Immature natural killer cell (primary cell): ENCODE results near the gene MCM3AP. TPM values are rescaled to one million over a fixed set of nuclear protein-coding genes. Genes with fewer than 3 reads are reported as not detected.
"Not testable (repeated sequence)": the region's sequence is repeated elsewhere in the genome, so short reads cannot be mapped to it uniquely, and the experiment has no call there.

Experiments
- DNase-seq, 3 donors: peaks; one replicate each; pipeline ENCODE4 v3.0.0; 2022; ENCODE audit warnings: mixed read lengths in 1 of 3
- H3K27ac Mint-ChIP-seq, 6 donors: one replicate each; pipeline ENCODE4 v1.8.0; 2020; ENCODE audit warnings: mixed read lengths in 6 of 6, mild to moderate bottlenecking in 5 of 6, inconsistent platforms in 4 of 6, moderate library complexity in 3 of 6
- H3K27me3 Mint-ChIP-seq, 3 donors: one replicate each; pipeline ENCODE4 v1.8.0; 2020 to 2021; ENCODE audit warnings: low read depth in 3 of 3, mild to moderate bottlenecking in 3 of 3, mixed read lengths in 3 of 3, moderate library complexity in 3 of 3, inconsistent platforms in 1 of 3
- H3K36me3 Mint-ChIP-seq, 3 donors: one replicate each; pipeline ENCODE4 v1.8.0; 2020; ENCODE audit warnings: mixed read lengths in 3 of 3, inconsistent platforms in 2 of 3, mild to moderate bottlenecking in 2 of 3
- H3K4me1 Mint-ChIP-seq, 2 donors: one replicate each; pipeline ENCODE4 v1.8.0; 2020; ENCODE audit warnings: inconsistent platforms in 2 of 2, mild to moderate bottlenecking in 2 of 2, mixed read lengths in 2 of 2, moderate library complexity in 1 of 2
- H3K4me3 Mint-ChIP-seq, 5 donors: one replicate each; pipeline ENCODE4 v1.8.0; 2020; ENCODE audit warnings: mild to moderate bottlenecking in 5 of 5, mixed read lengths in 5 of 5, inconsistent platforms in 3 of 5, moderate library complexity in 3 of 5
- H3K9me3 Mint-ChIP-seq, 6 donors: one replicate each; pipeline ENCODE4 v1.8.0; 2020; ENCODE audit warnings: mild to moderate bottlenecking in 6 of 6, mixed read lengths in 6 of 6, inconsistent platforms in 4 of 6, moderate library complexity in 3 of 6
- polyA plus RNA-seq, 3 donors: library from polyadenylated mRNA; unstranded; fragments of 300-500 nt; fragmentation: Illumina TruSeq; gene quantifications; one replicate each; pipeline ENCODE4 v1.2.3, GENCODE V29; 2021

Gene MCM3AP
- polyA plus RNA-seq, 3 donors from 2014 or later = 25.9 to 55.3 (median 28.5) TPM

DNA sequence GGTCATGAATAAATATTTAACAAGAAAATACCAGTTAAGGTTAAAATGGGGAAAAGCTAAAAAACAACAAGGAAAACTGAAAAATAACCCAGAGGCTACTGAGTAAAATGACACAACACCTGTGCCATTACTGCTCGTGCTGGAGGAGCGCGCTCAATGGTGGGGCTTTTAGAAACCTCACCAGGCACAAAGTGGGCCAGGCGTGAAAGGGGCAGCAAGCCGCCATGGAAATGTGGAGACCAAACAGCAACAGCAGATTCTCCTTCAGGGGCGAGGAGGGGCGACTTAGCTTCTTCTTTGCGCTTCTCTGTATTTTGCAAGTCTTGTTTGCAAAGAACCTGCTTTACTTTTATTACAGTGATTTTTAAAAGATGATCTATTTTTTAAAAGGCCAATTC is 82.2 kb downstream of the MCM3AP start:
- Mint-ChIP-seq H3K9me3 (no peaks in the 10 kb centered on the region), H3K4me3 (no peak overlapping the region), H3K4me1 (peaks cover 11 to 20% of the 10 kb centered on the region in 2 donors), H3K27me3 (peaks cover 0 to 2% (median 0%) of the 10 kb centered on the region in 3 donors), H3K36me3 (peaks cover 21 to 40% (median 21%) of the 10 kb centered on the region in 3 donors), H3K27ac (peak overlapping the region in 2 of 6 donors; percentile 51 to 56)
- no peak for DNase-seq

- H3K27ac Mint-ChIP-seq = peak overlapping the region in 2 of 6 donors; percentile 51 to 56
- H3K4me1 Mint-ChIP-seq = peaks cover 11 to 22% of the 10 kb centered on the region in 2 donors
- no peaks in the 10 kb centered on the region for H3K9me3 Mint-ChIP-seq
- H3K4me3 Mint-ChIP-seq = no peak overlapping the region
- H3K27me3 Mint-ChIP-seq = peaks cover 0 to 2% (median 0%) of the 10 kb centered on the region in 3 donors
- H3K36me3 Mint-ChIP-seq = peaks cover 22 to 41% (median 22%) of the 10 kb centered on the region in 3 donors
- no peak for DNase-seq
These were observed 82.7 kb downstream of the MCM3AP start for GRCh38 chr21:46202592-46203202.

DNA sequence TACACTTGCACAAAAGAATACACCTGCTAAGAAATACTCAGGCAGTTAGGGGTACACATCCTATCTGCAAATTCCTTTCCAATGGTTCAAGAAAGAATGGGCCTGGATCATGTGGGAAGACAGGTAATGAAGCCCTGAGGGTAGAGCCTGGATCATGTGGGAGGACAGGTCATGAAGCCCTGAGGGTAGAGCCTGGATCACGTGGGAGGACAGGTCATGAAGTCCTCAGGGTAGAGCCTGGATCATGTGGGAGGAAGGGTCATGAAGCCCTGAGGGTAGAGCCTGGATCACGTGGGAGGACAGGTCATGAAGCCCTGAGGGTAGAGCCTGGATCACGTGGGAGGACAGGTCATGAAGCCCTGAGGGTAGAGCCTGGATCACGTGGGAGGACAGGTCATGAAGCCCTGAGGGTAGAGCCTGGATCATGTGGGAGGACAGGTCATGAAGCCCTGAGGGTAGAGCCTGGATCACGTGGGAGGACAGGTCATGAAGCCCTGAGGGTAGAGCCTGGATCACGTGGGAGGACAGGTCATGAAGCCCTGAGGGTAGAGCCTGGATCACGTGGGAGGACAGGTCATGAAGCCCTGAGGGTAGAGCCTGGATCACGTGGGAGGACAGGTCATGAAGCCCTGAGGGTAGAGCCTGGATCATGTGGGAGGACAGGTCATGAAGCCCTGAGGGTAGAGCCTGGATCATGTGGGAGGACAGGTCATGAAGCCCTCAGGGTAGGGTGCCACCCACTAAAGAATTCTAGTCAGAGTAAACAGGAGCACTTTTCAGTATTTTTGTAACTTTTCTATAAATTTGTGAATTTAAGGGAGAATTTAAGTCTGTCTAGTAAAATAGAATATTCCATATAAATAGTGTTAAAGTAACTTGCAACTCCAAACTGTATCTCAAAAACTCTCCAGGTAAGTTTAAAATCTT is 84.3 kb downstream of the MCM3AP start:
- DNase-seq, H3K27me3 Mint-ChIP-seq, H3K9me3 Mint-ChIP-seq, H3K4me3 Mint-ChIP-seq: not testable (repeated sequence)
- H3K27ac Mint-ChIP-seq = peak overlapping the region in 2 of 6 donors; percentile 24 to 53
- peaks cover 22 to 54% (median 25%) of the 10 kb centered on the region in 3 donors for H3K36me3 Mint-ChIP-seq
- H3K4me1 Mint-ChIP-seq = peaks cover 11 to 22% of the 10 kb centered on the region in 2 donors

DNA sequence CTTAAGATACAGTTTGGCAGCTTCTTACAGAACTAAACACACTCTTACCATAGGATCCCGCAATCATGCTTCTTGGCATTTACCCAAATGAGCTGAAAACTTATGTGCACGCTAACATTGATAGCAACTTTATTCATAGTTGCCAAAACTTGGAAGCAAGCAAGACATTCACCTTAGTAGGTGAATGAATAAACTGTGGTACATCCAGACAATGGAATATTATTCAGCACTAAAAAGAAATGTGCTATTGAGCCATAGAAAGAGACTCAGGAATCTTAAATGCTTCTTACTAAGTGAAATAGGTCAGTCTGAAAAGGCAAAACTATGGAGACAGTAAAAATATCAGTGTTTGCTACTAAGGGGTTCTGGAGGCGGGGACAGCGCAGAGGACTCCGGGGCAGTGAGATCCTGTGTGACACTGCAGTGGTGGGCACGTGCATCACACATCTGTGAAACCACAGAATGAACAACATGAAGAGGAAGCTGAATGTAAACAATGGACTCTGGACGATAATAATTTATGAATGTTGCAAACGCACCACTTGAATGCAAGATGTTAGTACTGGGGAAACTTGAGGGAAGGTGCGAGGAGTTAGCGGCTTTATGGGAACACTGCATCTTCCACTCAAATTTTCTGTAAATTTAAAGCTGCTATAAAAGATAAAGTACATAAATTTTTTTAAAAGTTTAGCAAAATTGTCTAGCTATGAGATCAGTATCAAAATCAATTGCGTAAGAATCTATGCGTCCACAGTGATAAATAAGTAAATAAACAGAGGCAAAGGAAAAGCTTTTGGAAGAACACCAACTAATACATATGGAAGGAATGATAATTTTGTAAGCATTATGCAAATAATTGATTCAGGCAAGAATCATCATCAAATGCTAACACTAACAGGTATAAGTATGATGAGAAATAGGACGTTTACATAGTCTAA is 85.7 kb downstream of the MCM3AP start:
- no peaks in the 10 kb centered on the region for H3K27me3 Mint-ChIP-seq
- H3K9me3 Mint-ChIP-seq = no peaks in the 10 kb centered on the region
- peak overlapping the region in 1 of 5 donors; percentile 57 for H3K4me3 Mint-ChIP-seq
- H3K4me1 Mint-ChIP-seq = peaks cover 11 to 22% of the 10 kb centered on the region in 2 donors
- H3K27ac Mint-ChIP-seq = peak overlapping the region; percentile 29 to 82 (median 68)
- H3K36me3 Mint-ChIP-seq = peaks cover 22 to 50% (median 25%) of the 10 kb centered on the region in 3 donors
- peak in 2 of 3 donors; percentile 22 to 30 for DNase-seq

DNA sequence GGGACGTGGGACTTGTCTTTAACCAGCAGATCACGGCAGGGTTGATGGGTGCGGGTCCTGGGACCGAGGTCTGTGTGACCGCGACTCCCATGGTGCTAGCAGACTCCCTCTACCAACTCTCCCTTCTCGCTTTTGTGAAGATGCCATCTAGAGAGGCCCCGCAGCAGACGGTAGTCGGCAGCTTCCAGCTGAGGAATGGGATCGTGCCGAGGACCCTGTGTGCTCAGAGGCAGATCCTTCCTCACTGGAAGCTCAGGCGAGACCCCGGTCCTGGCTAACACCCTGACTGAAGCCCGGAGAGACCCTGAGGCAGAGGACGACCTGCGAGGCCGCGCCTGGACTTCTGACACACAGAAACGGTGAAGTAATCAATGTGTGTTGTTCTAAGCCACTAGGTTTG is 88.7 kb downstream of the MCM3AP start:
- no peak overlapping the region for H3K4me3 Mint-ChIP-seq
- no peaks in the 10 kb centered on the region for H3K9me3 Mint-ChIP-seq
- DNase-seq = no peak
- no peaks in the 10 kb centered on the region for H3K27me3 Mint-ChIP-seq
- peaks cover 9 to 22% of the 10 kb centered on the region in 2 donors for H3K4me1 Mint-ChIP-seq
- no peak overlapping the region for H3K27ac Mint-ChIP-seq
- H3K36me3 Mint-ChIP-seq = peaks cover 26 to 49% (median 30%) of the 10 kb centered on the region in 3 donors

GRCh38 chr21:46195595-46196195 is 89.7 kb downstream of the MCM3AP start:
- H3K9me3 Mint-ChIP-seq = no peaks in the 10 kb centered on the region

GRCh38 chr21:46194374-46195334 is 90.8 kb downstream of the MCM3AP start:
- Mint-ChIP-seq H3K4me1 (peaks cover 7 to 16% of the 10 kb centered on the region in 2 donors), H3K27ac (no peak overlapping the region), H3K27me3 (peaks cover 0 to 1% (median 0%) of the 10 kb centered on the region in 3 donors), H3K4me3 (no peak overlapping the region), H3K9me3 (no peaks in the 10 kb centered on the region), H3K36me3 (peaks cover 19 to 43% (median 26%) of the 10 kb centered on the region in 3 donors)
- DNase-seq = no peak

More at GRCh38 chr21:46195595-46196195, 89.7 kb downstream of the MCM3AP start:
- peaks cover 26 to 52% (median 30%) of the 10 kb centered on the region in 3 donors for H3K36me3 Mint-ChIP-seq
- peaks cover 0 to 1% (median 0%) of the 10 kb centered on the region in 3 donors for H3K27me3 Mint-ChIP-seq
- no peak overlapping the region for H3K27ac Mint-ChIP-seq
- DNase-seq = no peak
- peaks cover 9 to 22% of the 10 kb centered on the region in 2 donors for H3K4me1 Mint-ChIP-seq
- no peak overlapping the region for H3K4me3 Mint-ChIP-seq

DNA sequence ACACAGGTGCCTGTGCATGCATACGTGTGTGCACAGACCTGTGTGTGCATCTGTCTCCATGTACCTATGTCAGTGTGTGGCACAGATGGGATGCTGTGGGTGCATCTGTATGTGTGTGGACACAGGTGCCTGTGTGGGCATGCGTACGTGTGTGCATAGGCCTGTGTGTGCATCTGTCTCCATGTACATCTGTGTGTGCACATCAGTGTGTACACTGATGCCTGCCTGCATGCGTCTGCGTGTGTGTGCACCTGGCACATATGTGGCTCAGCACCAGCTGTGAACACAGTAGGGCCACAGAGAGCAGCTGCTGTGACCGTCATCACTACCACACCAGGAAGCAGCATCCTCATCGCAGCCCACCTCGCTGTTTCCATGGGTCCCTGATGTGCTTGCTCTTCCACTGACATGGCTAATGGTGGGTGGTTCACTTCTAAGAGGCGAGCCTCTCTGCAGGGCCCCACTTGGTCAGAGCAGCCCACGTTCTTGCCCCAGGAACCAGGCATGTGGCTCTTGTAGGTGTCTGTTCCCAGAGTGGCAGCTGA is 91.5 kb downstream of the MCM3AP start:
- Mint-ChIP-seq H3K36me3 (peaks cover 11 to 36% (median 18%) of the 10 kb centered on the region in 3 donors), H3K4me1 (peaks cover 3 to 8% of the 10 kb centered on the region in 2 donors), H3K9me3 (no peaks in the 10 kb centered on the region), H3K4me3 (no peak overlapping the region), H3K27ac (peak overlapping the region in 1 of 6 donors; percentile 35), H3K27me3 (peaks cover 0 to 1% (median 0%) of the 10 kb centered on the region in 3 donors)
- no peak for DNase-seq

- DNase-seq = no peak
- Mint-ChIP-seq H3K27ac (peak overlapping the region in 1 of 6 donors; percentile 48), H3K4me1 (no peaks in the 10 kb centered on the region), H3K36me3 (peaks cover 4 to 22% (median 14%) of the 10 kb centered on the region in 3 donors), H3K9me3 (no peaks in the 10 kb centered on the region), H3K27me3 (peaks cover 0 to 1% (median 0%) of the 10 kb centered on the region in 3 donors), H3K4me3 (no peak overlapping the region)
These were observed 93.5 kb downstream of the MCM3AP start for GRCh38 chr21:46191686-46192575.

- H3K9me3 Mint-ChIP-seq = no peaks in the 10 kb centered on the region
- no peaks in the 10 kb centered on the region for H3K4me1 Mint-ChIP-seq
- H3K27me3 Mint-ChIP-seq = peaks cover 0 to 3% (median 0%) of the 10 kb centered on the region in 3 donors
- peaks cover 4 to 15% (median 14%) of the 10 kb centered on the region in 3 donors for H3K36me3 Mint-ChIP-seq
- H3K27ac Mint-ChIP-seq = no peak overlapping the region
- no peak for DNase-seq
- no peak overlapping the region for H3K4me3 Mint-ChIP-seq
These were observed 94.1 kb downstream of the MCM3AP start for GRCh38 chr21:46191257-46191685.
